Stimulated activated CD8-positive, alpha-beta memory T cell treated with anti-CD3 and anti-CD28 coated beads, Interleukin-2, amount 100 ng/mL, for 1 hour (primary cell): ENCODE results near the gene CDR2.
"Not testable (repeated sequence)": the region's sequence is repeated elsewhere in the genome, so short reads cannot be mapped to it uniquely, and the experiment has no call there.

Experiments used
- DNase-seq, 2 donors: peaks; one replicate each; pipeline ENCODE4 v3.0.0-alpha.2; 2020; ENCODE audit warnings: low read depth in 2 of 2

CDR2 gene

DNA sequence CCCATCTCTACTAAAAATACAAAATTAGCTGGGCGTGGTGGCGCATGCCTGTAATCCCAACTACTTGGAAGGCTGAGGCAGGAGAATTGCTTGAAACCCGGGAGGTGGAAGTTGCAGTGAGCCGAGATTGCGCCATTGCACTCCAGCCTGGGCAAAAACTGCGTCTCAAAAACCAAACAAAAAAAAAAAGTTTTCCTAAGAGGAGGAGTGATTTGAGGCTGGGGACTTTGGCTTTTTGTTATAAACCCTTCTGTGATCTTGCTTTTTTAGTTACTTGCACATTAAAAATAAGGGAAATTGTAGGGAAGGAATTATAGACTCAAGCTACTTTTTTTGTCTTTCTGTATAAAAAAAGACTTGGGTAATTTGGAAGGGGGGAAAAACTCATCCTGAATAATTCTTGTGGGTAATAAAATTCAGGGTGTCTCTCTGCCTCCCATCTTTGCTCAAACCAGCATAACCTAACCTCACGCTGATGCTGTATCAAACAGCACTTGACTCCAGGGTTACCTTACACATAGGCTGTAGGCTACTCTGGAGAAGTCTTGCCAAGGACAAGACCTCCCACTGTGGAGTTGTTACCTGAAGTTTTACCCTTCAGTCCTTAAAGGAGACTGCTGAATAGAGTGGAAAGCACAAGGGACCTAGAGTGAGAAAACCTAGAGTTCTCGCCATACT lies 1.7 kb upstream of the CDR2 start:
- no peak for DNase-seq

DNA sequence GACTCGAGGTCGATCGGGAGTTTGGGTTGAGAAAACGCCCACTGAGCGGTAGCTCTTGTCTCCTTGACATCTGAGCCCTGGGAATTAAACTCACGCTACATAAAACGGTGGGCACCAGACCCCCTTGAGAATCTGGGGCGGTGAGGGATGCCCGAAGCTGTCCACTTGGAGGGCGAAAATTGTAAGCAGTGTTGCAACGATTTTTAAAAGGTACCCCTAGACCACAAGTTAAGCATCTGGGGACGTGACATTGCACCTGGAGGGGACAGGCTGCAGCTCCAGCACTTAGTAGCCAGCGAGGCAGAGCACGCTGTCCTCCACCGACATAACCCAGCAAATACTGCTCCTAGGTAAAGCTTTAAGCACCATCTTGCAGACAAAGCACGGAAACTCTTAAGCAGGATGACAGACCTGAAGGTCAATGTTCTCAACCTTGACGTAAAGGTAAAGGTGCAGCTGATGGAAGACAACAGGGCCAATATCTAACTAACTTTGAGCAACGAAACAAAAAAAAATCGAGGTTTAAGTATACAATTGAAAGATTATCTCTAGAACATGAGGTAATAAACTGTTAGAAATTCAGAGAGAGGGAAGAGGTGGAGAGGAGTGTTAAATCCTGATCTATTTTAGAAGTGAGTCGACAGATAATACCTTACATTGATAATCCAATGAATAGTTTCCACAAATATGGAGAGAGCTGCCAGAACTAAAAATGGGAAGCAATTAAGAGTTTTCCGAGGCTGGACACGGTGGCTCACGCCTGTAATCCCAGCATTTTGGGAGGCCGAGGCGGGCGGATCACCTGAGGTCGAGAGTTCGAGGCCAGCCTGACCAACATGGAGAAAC lies 921 bp upstream of the CDR2 start:
- DNase-seq, result no peak

DNA sequence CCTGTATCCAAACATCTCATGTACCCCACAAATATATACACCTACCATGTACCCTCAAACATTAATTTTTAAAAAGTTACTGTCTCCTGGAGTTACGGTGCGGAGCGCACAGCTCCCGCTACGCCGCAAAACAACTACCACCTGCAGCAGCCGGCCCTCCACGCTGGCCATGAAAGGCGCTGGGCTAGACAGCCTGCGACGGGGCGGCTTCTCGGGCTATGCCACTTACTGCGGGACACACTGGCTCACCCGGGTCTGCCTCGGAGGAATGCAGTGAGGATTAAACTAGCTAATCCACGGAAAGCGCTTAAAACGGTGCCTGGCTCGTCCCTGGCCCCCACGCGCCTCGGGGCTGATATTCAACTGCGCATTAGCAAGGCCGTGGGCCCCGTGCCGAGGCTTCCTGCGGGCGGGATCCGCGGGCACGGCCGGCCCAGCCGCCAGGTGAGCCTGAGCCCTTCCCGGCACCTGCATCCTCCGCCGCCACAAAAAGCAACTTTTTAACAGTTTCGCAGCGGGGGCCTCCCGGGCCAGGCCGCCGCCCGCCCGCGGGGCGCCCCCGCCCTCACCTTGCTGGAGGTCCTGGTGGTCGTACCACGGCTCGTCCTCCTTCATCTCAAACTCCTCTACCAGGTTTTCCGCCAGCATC lies 633 bp downstream of the CDR2 start:
- DNase-seq, result no peak

DNA sequence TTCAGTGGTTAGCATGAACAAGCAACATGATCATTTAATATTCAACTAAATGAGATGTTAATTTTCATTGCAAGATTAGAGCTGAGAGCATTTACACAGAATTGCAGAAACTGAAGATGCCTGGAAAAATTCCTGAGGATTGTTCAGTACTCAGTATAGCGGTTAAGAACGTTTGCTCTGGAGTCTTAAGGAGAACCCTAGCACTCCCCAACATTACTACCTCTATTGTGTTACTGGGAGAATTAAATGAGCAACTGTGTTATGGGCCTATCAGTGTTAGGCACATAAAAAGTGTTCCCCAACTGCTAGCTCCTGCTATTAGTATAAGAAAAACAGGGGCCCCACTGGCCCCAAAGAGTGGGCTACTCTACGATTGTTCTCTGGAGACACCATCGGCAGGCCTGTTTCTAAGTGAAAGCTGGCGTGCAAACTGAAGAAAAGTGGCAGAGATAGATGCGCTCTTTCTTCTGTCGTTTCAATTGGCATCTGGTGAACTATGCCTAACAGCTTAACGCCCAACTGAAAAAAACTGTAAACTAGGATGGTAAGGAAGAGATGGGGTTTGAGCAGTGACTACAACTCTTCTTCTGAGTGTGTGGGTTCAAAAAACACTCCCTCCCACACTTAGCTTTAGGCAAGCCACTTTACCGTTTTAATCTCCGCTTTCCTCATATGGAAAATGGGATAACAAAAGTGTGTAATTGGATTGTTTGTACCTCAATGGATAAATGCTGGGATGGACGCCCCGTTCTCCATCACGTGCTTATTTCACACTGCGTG lies 1.3 kb downstream of the CDR2 start:
- no peak for DNase-seq

DNA sequence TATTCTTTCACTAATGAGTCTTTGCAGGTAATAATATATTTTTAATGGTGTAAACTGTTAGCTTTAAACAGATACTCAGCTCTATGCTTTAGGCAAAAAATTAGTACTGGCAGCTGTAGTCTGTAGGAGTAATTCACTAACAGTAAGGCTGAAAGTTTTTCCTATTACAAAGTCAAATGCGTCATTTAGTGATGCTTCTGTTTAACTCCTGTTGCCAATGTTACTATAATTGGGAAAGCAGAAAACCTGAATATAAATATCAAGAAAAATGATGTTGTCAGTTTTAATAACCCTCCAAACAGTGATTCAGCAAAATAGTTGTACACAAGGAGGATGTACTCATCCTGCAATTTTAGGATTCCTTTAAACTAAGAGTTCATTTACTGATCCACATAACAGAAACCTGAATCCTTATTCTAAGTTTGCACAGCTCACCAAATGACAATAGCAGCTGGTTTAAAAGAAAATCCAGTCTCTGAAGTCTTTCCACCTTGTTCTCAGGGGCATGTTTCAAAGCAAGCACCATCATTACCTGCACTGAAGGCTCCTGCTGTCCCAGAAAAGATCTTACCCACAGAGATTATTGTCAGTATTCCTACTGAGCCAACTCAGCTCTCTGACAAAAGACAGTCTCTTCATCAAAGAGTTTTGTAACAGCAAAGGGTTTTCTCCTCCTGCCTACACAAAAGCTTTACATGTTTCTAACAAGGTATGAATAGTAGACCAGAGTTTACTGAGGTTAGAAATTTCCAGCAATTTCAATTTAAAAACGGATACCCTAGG lies 4.2 kb downstream of the CDR2 start:
- no peak for DNase-seq

DNA sequence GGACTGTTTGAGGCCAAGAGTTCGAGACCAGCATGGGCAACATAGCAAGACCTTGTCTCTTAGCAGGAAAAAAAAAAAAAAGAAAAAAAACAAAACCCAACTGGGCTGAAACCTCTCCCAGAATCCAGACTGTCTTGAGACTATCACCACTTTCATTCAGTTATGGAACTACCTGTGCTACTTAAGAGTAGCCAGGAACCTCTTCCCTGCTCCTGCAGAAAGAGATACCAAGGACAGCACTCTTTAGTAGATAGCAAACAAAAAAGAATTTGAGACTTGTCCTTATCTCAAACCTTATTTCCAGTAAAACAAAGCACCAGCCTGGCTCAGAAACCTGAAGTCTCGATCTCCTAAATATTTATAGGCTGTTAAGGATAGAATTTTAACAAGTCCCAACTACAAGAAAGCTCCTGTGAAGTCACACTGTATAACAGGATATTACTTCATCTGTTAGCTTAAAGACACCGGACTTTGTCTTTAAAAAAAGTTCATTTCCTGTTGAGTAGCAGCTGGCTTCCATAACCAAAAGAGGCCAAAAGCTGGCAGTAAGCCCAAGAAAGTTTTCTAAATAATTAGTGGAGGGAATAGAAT lies 5.1 kb downstream of the CDR2 start:
- DNase-seq, result no peak

DNA sequence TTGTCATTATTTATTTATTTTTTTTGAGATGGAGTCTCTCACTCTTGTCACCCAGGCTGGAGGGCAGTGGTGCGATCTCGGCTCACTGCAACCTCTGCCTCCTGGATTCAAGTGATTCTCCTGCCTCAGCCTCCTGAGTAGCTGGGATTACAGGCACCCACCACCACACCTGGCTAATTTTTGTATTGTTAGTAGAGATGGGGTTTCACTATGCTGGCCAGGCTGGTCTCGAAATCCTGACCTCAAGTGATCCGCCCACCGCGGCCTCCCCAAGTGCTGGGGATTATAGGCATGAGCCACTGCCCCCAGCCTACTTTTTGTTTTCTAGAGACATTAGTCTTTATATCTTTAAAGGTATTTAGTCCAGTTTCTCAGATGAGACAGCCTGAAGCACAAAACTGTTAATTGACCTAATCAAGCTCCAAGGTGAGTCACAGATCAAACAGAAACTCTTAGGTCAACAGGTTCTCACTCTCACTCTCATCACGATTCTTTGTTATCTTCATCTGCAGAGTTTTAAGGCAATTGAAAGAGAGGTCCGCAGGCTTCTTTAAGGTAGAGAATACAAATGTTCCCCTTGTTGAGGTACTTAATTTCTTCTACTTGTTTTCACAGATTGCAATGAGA lies 6.1 kb downstream of the CDR2 start:
- not testable (repeated sequence) for DNase-seq

DNA sequence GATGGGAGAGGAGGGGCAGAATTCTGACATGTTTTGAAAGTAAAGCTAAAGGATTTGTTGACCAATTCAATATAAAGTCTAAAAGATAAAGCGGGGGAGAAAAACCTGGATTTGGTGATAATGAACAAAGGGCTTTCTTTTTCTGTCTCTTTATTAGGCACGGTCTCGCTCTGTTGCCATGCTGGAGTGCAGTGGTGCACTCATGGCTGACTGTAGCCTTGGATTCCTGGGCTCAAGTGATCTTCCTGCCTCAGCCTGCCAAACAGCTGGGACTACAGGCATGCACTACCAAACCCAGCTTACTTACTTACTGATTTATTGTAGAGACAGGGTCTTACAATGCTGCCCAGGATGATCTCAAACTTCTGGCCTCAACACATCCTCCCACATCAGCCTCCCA lies 7.5 kb downstream of the CDR2 start:
- DNase-seq, result no peak

DNA sequence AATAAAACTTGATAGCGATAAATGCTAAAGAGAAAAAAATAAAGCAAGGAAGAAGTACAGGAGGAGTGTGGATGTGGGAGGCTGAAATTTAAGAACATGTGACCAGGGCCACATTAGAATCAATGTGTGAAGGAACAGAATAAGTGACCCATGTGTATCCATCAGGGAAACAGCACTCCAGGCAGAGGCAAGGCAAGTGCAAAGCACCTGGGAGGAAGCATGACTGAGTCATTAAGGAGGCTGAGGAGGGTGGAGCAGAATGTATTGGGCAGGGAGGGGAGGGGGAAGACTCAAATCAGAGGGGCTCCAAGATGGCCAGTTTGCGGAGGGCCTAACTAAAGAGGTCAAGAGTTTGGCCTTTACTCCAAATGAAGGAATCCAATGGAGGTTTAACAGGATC lies 8.0 kb downstream of the CDR2 start:
- no peak for DNase-seq

DNA sequence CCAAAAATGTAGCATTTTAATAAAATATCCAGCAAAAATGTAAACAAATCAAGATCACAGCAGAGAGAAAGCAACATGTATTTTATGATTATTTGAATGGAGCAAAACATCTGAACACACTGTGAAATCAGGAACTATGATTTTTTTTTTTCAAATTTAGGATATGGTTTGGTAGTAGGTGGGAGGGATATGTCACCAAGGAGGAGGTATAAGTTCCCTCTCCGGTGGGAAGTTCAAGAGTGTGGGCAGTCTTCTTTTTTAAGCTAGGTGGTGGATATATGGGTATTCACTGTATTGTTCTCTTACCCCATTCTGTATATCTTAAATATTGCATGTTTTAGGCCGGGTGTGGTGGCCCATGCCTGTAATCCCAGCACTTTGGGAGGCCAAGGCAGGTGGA lies 10.2 kb downstream of the CDR2 start:
- DNase-seq, result no peak

DNA sequence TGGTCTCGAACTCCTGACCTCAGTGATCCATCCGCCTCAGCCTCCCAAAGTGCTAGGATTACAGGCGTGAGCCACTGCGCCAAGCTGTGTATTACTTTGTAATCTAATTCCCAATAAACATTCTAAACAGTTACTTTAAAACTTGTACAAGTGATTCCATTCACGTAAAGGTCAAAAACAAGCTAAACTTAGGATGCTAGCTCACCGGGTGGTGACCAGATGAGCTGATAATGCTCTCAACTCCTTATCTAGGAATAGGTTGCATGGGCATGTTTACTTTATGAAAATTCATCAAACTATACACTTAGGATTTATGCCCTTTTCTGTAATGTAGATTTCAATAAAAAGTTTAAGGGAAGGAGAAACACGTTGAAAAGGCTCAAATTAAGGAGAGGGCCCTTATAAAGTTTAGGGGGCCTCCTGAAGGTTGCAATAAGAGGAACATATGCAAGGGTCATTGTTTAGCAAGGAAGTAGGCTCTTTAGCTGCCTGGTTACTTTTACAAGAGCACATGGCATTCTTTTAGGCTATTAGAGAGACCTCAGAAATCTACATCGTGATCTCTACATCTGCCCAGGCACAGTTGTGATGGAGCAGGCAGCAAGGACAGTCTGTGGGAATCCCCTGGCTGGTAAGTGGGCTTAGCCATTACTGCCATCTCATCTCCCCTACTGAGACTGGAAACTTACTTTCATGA lies 13.3 kb downstream of the CDR2 start:
- DNase-seq, result no peak

DNA sequence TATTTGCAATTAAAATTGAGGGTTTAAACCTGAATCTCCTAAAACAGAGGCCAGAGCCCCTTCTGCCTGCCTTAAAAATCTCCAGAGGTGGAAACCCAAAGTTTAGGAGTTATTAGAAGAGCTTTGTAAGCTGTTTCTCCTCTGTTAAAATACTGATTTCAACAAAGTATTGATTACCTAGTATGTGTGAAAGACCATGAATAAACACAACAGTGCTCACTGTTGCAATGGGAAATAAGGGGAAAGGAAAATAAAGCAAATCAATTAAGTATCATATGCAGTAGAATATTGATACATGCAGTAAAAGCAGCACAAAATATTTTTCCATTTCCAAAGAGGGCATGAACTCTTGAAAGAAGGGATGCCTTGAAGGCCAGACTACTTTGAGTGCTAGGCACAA lies 14.7 kb downstream of the CDR2 start:
- DNase-seq, result no peak

DNA sequence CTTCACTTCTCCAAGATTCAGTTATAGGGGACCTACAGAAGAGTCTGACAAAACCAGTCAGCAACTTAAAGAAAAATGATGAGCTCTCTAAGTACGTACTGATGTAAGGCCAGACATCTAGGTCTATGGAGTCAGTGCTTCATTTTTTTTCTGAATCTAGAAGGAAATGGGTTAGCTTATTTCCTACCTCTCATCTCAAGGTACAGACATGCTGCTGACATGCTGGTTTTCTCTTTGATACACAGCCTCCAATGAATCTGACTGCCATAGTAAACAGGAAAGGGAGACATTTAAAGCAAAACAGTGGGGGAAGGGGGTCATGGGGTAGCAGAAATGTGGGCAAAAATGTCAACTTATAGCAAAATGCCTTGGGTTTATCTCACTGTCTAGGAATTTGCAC lies 16.4 kb downstream of the CDR2 start:
- no peak for DNase-seq

DNA sequence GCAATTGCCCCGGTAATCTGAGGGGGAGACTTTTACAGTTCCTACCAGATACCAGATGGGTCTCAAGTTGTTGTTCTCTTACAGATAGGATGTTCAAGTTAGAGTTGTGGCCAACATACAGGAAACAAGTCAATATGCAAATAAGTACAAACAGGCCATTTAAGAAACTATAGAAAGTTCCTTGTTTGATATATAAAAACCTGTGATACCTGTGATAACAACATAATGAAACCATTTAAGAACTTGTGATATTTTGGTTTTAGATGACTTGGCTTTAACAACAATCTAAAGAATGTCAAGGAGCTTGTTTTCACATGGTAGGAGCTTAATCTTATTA lies 16.8 kb downstream of the CDR2 start:
- DNase-seq, result no peak

DNA sequence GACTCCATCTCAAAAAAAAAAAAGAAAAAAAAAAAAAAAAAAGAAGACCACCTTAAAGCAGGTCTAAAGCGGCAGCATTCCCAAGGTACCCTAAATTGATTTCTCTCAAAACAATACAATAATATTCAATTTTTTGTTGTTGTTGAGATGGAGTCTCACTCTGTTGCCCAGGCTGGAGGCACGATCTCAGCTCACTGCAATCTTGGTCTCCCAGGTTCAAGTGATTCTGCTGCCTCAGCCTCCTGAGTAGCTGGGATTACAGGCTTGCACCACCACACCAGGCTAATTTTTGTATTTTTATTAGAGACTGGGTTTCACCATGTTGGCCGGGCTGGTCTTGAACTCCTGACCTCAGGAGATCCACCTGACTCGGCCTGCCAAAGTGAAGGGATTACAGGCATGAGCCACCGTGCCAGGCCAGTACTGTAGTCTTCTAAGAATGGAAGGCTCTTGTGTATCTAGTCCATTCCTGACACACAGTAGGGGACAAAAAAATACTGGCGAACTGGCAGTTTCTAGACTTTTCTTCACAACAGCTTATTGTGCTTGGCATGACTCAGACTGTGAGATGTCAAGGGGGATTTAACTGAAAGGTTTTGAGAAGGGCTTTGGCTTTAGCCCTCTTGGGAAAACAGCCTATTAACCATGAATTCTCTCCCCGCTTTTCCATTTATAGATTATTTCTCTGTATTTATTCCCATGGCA lies 17.3 kb downstream of the CDR2 start:
- DNase-seq, result no peak

DNA sequence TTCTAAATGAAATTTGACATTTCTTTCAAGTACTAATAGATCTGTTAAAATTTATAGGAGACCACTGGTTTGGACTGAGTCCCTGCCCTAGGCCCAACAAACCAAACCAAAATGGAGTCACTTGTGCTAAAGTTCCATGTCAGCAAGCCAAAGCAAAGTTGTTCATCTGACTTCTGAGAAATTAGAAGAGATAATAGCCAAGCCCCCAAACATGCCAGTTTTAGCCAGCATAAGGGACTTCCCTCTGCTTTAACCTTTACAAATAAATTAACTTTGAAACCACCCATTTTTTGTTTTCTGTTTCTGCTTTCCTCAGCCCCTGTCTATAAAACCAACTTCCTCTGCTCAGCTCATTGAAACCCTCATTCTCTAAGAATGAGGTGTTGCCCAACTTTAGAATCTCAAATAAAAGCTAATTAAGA lies 18.9 kb downstream of the CDR2 start:
- DNase-seq, result no peak

DNA sequence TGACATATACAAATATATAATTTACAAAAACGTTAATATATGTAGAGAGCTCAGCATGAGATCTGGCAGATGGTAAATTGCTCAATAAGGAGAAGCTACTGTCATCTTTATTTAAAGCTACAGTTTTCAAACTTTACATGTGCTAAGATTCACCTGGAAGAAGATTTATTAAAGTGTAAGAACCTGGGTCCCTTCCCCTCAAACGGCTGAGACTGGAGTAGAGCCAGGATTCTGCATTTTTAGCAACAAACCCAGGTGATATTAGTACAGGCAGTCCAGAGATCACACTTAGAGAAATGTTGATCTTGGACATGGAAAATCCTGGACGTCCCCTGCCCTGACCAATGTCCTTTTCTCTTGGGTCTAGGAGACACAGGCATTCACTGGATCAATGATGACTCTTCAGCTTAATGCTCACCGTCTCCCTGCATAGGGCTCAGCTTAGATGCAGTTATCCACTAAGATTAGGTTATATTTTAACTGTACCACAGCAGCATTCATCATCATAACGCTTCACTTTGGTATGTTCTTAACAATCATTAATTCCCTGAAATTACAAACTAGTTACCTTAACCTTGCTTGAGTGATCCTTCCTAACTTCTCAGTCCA lies 20.4 kb downstream of the CDR2 start:
- DNase-seq, result no peak

DNA sequence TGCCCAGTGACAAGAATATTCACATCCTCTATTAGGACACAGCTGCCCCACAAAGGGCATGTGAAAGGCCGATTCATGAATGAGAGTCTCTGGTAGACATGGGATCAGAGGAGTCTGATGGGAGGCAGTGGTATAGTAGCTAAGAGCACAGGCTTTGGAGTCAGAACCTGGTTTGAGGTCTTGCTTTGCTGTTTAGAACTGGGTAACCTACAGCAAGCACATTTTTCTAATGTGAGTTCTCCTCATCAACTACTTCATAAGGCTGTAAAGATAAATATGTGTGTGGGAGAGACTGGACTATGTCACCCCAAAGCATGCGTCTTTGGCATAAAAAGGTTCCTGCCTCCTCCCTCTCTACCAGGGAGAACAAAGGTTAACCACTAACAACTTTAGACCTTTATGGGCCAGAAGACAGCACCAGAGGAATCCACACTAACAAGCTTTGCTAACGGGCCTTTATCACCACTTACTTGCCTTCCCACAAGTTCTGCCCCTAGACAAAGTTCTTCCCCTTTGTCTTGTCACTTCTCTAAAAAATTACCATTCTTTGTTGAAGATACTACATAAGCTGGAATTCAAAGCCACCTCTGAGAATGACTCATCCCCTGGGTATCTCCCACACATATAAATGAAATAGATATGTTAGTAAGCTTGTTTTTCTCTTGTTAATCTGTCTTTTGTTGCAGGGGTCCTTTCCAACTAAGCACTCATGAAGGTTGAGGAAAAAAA lies 21.1 kb downstream of the CDR2 start:
- no peak for DNase-seq
